BLaER1 treated with 17β-estradiol and CSF1 and Interleukin-3, amounts not matched to agents 10 nM and 100 nM (cell line): ENCODE results near the gene BCO2.

ENCODE experiments used
- H3K27ac ChIP-seq, 11 experiments: shearing (Covaris generic); formaldehyde crosslinking; 2 replicates each; pipeline ENCODE4 v1.8.1; 2022
- H3K27me3 ChIP-seq, 11 experiments: shearing (Covaris generic); formaldehyde crosslinking; 2 replicates each; pipeline ENCODE4 v1.8.1; 2022
- H3K36me3 ChIP-seq, 11 experiments: shearing (Covaris generic); formaldehyde crosslinking; 2 replicates each; pipeline ENCODE4 v1.8.1; 2022
- H3K4me1 ChIP-seq, 10 experiments: shearing (Covaris generic); formaldehyde crosslinking; 2 replicates each; pipeline ENCODE4 v1.8.1; 2022
- H3K4me2 ChIP-seq, 11 experiments: shearing (Covaris generic); formaldehyde crosslinking; 2 replicates each; pipeline ENCODE4 v1.8.1; 2022
- H3K4me3 ChIP-seq, 10 experiments: shearing (Covaris generic); formaldehyde crosslinking; 2 replicates each; pipeline ENCODE4 v1.8.1; 2022
- H3K9ac ChIP-seq, 11 experiments: shearing (Covaris generic); formaldehyde crosslinking; 2 replicates each; pipeline ENCODE4 v1.8.1; 2022
- H3K9me3 ChIP-seq, 11 experiments: shearing (Covaris generic); formaldehyde crosslinking; replicated peaks in 1 of 11; 2 replicates each; pipeline ENCODE4 v1.8.1; 2022
- H4K20me1 ChIP-seq, 11 experiments: shearing (Covaris generic); formaldehyde crosslinking; 2 replicates each; pipeline ENCODE4 v1.8.1; 2022
- Cebpa-rat ChIP-seq, 11 experiments: shearing (Covaris generic); IDR thresholded peaks; 2 replicates each; pipeline ENCODE4 v1.8.1; 2022

BCO2 gene

DNA sequence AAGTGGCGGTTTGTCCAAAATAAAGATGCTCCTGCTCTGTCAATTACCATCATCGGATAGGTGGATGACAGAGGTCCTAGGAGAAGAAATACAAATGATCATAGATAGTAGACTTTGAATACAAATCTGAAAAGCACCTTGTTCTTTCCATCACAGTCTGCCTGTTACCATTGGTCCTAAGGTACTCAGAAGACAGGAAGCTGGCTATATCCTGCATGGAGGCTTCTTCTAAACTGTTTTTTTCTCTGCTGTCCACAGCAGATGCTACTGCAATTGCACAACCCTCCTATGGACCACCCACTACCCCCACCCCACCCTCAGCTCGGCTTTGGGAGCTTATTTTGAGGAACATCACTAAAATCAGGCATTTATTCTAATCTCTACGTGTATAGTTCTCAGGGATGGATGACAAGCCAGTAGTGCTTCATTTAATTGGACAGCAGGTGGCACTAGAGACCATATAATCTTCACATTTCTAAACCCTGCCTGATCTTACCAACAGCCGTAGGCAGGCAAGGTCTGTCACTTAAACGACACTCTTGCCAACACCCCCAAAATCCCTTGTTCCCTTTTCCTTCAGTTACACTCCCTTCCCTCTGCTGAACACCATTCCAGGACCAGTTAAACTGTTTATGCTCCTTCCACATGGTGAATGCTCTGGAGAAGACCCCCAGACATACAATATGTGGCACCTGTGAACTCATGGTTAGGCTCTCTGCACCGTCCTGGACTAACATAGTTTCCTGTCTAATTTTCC, 44.3 kb downstream of the BCO2 start:
- no peak overlapping the region for H3K4me3 ChIP-seq
- no peaks in the 10 kb centered on the region for H3K9me3 ChIP-seq
- no peak overlapping the region for H3K4me2 ChIP-seq
- no peaks in the 10 kb centered on the region for H4K20me1 ChIP-seq
- no peak for TF ChIP-seq Cebpa-rat (IDR thresholded peaks at IDR 0.05)
- H3K27ac ChIP-seq = no peak overlapping the region
- H3K36me3 ChIP-seq = no peaks in the 10 kb centered on the region
- no peak overlapping the region for H3K9ac ChIP-seq
- H3K27me3 ChIP-seq = no peaks in the 10 kb centered on the region
- peaks cover 0 to 4% (median 0%) of the 10 kb centered on the region in 10 experiments; a peak in 3 of 20 replicates for H3K4me1 ChIP-seq

DNA sequence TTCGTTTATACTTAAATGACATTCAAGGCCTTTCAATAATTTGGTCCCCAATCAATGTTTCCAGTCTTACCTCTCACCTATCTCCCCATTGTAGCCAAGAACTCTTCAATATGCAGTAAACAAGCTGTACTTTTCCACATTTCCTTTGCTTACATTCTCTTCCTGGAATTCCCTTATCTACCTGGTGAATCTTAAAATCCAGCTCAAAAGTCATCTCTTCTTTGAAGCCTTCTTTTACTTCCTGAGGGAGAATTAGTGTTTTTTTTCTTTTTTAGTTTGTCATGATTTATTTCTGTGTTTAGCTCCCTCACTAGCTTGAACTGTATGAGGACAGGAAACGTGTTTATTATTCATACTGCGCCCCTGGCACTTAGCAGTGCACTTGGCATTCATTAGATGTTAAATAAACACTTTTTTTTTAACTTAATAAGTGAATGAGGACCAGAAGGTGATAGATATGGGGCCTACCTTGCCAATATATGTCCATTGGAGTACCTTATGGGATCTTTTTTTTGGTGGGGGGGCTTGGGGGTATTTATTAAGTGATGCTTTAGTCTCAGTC, 46.0 kb downstream of the BCO2 start:
- TF ChIP-seq Cebpa-rat (IDR thresholded peaks at IDR 0.05) = no peak
- no peak overlapping the region for H3K9ac ChIP-seq

DNA sequence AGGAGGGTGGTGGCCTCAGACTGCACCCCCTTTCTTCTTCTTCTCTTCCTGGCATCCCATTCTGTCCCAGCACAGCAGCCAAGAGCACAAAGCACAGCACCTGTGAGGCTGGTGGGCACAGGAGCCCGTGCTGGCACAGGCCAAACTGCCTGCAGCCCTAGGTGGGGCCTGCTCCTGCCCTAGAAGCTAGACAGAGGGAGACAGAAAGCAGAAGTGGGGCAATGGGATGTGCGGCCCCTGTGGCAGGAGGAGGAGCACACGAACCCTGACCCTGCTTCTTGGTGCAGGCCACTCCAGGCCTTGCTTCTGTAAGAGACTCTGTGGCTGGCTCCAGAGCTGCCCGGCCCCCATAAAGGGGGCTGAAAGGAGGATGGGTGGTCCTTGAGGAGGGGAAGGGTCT, 47.0 kb downstream of the BCO2 start:
- H3K27ac ChIP-seq = no peak overlapping the region
- no peak overlapping the region for H3K4me2 ChIP-seq
- peak overlapping the region in 2 of 11 experiments; percentile 14 to 37; a peak in 1 of 22 replicates for H3K9ac ChIP-seq
- H3K4me3 ChIP-seq = no peak overlapping the region
- no peaks in the 10 kb centered on the region for H3K36me3 ChIP-seq
- peaks cover 2 to 10% (median 4%) of the 10 kb centered on the region in 10 experiments for H3K4me1 ChIP-seq
- peaks cover 0 to 4% (median 0%) of the 10 kb centered on the region in 11 experiments; a peak in 4 of 22 replicates for H4K20me1 ChIP-seq
- no peak for TF ChIP-seq Cebpa-rat (IDR thresholded peaks at IDR 0.05)
- no peaks in the 10 kb centered on the region for H3K27me3 ChIP-seq
- H3K9me3 ChIP-seq = no peaks in the 10 kb centered on the region

More for the DNA sequence above, 46.0 kb downstream of the BCO2 start:
- Histone ChIP-seq H3K4me3 (no peak overlapping the region), H3K27me3 (no peaks in the 10 kb centered on the region), H3K9me3 (no peaks in the 10 kb centered on the region), H3K4me1 (peaks cover 0 to 7% (median 0%) of the 10 kb centered on the region in 10 experiments; a peak in 5 of 20 replicates), H3K27ac (no peak overlapping the region), H3K36me3 (no peaks in the 10 kb centered on the region), H4K20me1 (no peaks in the 10 kb centered on the region), H3K4me2 (no peak overlapping the region)

DNA sequence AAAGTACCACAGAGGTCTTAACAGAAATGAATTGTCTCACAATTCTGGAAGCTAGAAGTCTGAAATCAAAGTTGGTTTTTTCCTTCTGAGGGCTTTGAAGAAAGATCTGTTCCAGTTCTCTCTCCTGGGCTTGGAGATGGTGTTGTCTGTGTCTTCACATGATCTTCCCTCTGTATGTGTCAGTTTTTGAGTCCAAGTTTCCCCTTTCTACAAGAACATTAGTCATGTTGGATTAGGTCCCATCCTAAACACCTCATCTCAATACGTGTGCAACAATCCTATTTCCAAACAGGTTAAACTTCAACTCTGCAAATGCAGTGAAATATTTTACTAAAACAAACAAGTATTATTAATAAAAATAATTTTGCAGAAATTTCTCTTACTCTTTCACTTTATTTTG, 47.8 kb downstream of the BCO2 start:
- TF ChIP-seq Cebpa-rat (IDR thresholded peaks at IDR 0.05) = no peak
- no peaks in the 10 kb centered on the region for H3K27me3 ChIP-seq
- H3K27ac ChIP-seq = no peak overlapping the region
- peaks cover 0 to 10% (median 0%) of the 10 kb centered on the region in 11 experiments; a peak in 5 of 22 replicates for H4K20me1 ChIP-seq
- peaks cover 0 to 5% (median 0%) of the 10 kb centered on the region in 11 experiments; a peak in 6 of 22 replicates for H3K36me3 ChIP-seq
- H3K9ac ChIP-seq = 0 out of 22 replicates have a peak overlapping the region, but pooled peaks of 1 of the 11 experiments have one; percentile 45
- H3K4me3 ChIP-seq = no peak overlapping the region
- no peak overlapping the region for H3K4me2 ChIP-seq
- peaks cover 10 to 18% (median 13%) of the 10 kb centered on the region in 10 experiments for H3K4me1 ChIP-seq
- H3K9me3 ChIP-seq = no peaks in the 10 kb centered on the region

DNA sequence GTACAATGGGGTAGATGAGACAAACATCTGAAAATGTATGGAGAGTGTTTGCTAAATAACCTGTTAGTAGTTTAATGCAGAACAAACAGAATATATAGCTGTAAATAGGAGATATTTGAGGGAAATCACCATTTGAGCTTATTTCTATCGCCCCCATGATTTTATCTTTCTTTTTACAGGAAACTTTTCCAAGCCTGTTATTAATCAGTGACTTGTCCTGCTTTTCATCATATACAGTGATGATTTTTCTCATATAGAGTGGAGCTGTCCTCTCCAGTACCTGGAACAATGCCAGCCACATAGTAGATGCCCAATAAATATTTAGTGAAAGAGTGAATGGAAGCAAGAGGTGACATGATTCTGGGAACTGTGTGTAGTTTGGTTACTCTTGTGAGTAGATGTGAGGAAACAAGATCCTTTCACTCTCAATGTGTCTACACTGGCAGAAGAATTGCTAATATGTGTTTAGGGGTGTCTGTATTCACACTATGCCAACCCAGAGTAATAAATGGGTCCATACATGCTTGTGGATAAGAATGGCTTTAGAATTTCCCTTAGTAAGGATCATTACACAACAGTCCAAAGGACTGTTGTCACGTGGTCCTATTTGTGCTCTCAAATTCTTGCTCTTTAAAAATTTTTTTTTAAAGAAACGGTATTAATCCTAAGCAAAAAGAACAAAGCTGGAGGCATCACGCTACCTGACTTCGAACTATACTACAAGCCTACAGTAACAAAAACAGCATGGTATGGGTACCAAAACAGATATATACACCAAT, 48.6 kb downstream of the BCO2 start:
- no peak overlapping the region for H3K4me3 ChIP-seq
- H4K20me1 ChIP-seq = peaks cover 0 to 15% (median 0%) of the 10 kb centered on the region in 11 experiments; a peak in 5 of 22 replicates
- H3K27ac ChIP-seq = no peak overlapping the region
- no peak overlapping the region for H3K9ac ChIP-seq
- peaks cover 14 to 18% (median 16%) of the 10 kb centered on the region in 10 experiments for H3K4me1 ChIP-seq
- peaks cover 6 to 13% (median 7%) of the 10 kb centered on the region in 11 experiments; a peak in 20 of 22 replicates for H3K36me3 ChIP-seq
- TF ChIP-seq Cebpa-rat (IDR thresholded peaks at IDR 0.05) = no peak
- no peaks in the 10 kb centered on the region for H3K9me3 ChIP-seq
- no peak overlapping the region for H3K4me2 ChIP-seq
- no peaks in the 10 kb centered on the region for H3K27me3 ChIP-seq

DNA sequence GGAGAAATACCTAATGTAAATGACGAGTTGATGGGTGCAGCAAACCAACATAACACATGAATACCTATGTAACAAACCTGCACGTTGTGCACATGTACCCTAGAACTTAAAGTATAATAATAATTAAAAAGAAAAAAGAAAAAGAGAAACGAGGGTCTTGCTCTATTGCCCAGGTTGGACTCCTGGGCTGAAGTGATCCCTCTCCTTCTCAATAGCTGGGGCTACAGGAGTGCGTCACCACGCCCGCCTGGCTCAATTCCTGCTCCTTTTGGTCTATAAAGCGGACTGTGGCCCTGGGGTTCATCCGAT, 50.4 kb downstream of the BCO2 start:
- peaks cover 14 to 17% (median 15%) of the 10 kb centered on the region in 10 experiments for H3K4me1 ChIP-seq
- H3K9ac ChIP-seq = peak overlapping the region; percentile 86 to 91 (median 88)
- peak overlapping the region; percentile 82 to 92 (median 90) for H3K27ac ChIP-seq
- H3K4me3 ChIP-seq = peak overlapping the region; percentile 67 to 89 (median 82)
- no peak for TF ChIP-seq Cebpa-rat (IDR thresholded peaks at IDR 0.05)
- H3K9me3 ChIP-seq = no peaks in the 10 kb centered on the region
- no peaks in the 10 kb centered on the region for H3K27me3 ChIP-seq
- peaks cover 22 to 30% (median 25%) of the 10 kb centered on the region in 11 experiments for H3K36me3 ChIP-seq
- H3K4me2 ChIP-seq = peak overlapping the region; percentile 84 to 97 (median 91)
- peaks cover 0 to 30% (median 0%) of the 10 kb centered on the region in 11 experiments; a peak in 5 of 22 replicates for H4K20me1 ChIP-seq

DNA sequence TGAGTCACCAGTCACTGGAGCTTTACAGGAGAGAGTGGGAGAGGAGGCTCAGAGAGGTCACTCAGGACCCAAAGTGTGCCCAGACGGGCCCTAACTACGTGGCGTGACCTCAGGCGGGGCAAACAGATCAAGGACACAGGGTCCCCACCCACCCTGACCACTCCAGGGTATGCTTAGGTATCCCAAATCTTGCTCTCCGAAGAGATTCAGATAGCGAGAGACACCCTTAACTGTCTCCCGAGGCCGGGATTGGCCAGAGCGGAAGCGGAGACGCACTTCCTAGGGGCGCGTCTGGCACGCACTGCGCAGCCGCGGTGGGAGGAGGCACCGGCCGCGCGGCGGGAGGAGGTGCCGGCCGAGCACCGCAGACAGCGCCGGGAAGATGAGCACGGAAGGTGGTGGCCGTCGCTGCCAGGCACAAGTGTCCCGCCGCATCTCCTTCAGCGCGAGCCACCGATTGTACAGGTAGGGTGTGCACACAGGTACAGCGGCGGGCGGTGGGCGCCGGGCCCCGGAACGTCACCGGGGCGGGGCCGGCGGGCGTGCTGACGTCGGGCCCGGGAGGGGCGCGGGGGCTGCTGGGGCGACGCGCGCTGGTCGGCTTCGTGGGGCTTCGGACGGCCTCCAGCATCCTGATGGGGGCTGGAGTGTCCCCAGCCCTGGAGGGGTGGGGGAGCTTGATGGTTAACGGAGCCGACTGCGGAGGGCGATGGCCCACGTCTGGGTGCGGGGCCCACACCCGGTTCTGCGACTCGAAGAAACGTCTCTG, 50.9 kb downstream of the BCO2 start, which contains the start of gene PTS:
TSS of gene PTS (plus strand) at position 367 of the 769 bp plus-strand sequence. CDS start at position 383, 16 bp downstream.
- no peak for TF ChIP-seq Cebpa-rat (IDR thresholded peaks at IDR 0.05)
- Histone ChIP-seq H4K20me1 (peaks cover 0 to 35% (median 0%) of the 10 kb centered on the region in 11 experiments; a peak in 6 of 22 replicates), H3K27me3 (no peaks in the 10 kb centered on the region), H3K4me1 (peaks cover 14 to 17% (median 15%) of the 10 kb centered on the region in 10 experiments), H3K9me3 (no peaks in the 10 kb centered on the region), H3K4me3 (peak within 1 kb of the TSS; percentile 67 to 89 (median 82)), H3K9ac (peak within 1 kb of the TSS; percentile 86 to 91 (median 88)), H3K36me3 (peaks cover 27 to 36% (median 30%) of the 10 kb centered on the region in 11 experiments), H3K27ac (peak within 1 kb of the TSS; percentile 82 to 92 (median 90)), H3K4me2 (peak within 1 kb of the TSS; percentile 90 to 98 (median 96))

DNA sequence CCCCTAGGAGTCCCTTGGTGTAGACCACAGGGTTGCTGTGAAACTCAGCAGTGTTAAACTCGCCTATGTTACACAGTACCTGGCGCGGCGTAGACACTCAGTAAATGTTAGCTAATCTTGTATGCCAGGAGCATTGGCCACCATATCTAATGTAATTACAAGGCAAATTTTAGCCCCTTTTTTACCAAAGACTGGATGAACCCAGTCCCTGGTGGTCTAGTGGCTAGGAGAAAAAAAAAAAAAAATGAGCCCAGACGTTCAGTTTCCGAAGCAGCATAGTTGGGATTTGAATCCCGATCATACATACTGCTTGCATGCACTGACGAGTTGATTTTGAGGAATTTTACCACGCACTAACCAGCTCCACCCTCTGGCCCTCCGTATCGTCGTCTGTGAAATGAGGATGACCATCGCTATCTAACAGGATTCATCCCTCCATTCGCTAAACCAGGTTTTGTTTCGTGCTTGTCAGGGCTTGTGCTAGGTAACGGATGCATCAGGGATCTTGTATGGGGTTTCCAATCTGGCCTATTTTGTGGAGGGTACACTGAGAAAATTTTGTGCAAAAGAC, 51.6 kb downstream of the BCO2 start:
- Histone ChIP-seq H3K4me2 (peak overlapping the region; percentile 90 to 98 (median 96)), H3K9ac (peak overlapping the region; percentile 86 to 91 (median 88)), H3K9me3 (no peaks in the 10 kb centered on the region), H3K27ac (peak overlapping the region; percentile 82 to 92 (median 90)), H3K27me3 (no peaks in the 10 kb centered on the region), H3K4me3 (peak overlapping the region; percentile 67 to 89 (median 82)), H3K4me1 (peaks cover 14 to 17% (median 15%) of the 10 kb centered on the region in 10 experiments), H4K20me1 (peaks cover 0 to 36% (median 0%) of the 10 kb centered on the region in 11 experiments; a peak in 6 of 22 replicates), H3K36me3 (peaks cover 29 to 39% (median 33%) of the 10 kb centered on the region in 11 experiments)
- TF ChIP-seq Cebpa-rat (IDR thresholded peaks at IDR 0.05) = no peak
